Endometrial microvascular endothelial cells (primary cell): ENCODE measurements around the gene USP15. TPM values are rescaled to one million over a fixed set of nuclear protein-coding genes. Genes with fewer than 3 reads are reported as not detected.

Experiments used
- in situ Hi-C: cut with HindIII; loops from 2 replicates; pipeline ENCODE4 v1.10.0; 2017; ENCODE audit warnings: low sequenced_read_pairs, low pct_unique_long_range_greater_than_20kb; ENCODE audit errors: inconsistent ontology term
- total RNA-seq: library from RNA; depleted of rRNA; stranded (reverse); fragments of >200 nt; gene quantifications from one replicate; pipeline ENCODE4 v1.2.3, GENCODE V29; 2015; ENCODE audit errors: inconsistent ontology term

The USP15 gene
- 35.3 TPM for total RNA-seq

DNA sequence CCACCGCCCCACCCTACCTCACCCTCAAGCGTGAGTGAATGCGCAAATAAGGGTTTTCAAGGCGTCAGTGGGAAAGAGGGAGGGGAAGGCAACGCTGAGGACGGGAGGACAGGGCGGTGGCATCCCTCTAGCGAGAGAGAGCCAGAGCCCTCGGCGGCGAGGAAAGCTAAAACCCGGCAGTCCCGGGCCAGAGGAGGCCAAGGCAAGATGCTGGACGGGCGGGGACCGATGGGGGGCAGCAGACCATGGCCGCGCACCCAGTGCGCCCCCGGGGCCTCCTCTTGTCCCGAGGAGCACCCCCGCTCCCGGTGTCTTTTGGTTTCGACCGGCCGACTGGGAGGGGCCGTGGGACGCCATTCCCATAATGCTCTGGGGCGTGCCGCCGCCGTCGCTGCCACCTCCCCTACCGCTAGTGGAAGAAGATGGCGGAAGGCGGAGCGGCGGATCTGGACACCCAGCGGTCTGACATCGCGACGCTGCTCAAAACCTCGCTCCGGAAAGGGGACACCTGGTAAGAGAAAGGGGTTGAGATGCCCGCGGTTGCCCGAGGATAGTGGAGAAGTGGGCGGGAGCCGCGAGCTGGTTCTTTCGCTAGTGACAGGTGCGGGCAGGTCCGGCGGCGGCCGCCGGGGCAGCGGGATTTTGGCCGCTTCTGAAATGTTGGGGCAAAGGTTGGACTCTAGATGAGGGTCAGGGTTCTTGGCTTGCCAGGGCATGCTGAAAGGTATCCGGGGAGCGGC lies at the start of gene USP15:
Gene USP15, plus strand, starts transcription at position 412 of the 740 bp plus-strand sequence. Its CDS starts 11 bp downstream, at position 423.
- in situ Hi-C loops = no loop called here

DNA sequence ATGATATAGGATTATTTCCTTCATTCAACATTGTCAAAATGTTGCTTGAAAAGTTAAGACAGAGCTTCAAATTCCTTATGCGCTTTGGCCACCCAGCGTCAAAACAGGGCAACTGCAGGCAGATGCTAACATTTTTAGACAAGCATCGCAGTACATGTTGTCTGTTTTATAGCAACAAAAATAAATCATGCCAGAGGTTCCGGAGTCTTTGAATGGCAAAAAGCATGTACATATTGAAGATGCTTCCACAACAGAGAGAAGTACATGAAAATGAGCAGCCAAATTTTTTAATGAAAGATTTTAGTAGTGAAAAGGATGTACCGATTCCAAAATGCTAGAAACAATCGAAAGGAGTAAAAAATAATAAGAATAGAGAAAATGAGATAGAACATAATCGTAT lies 49.8 kb upstream of the USP15 start:
- in situ Hi-C loops = no loop called here

- in situ Hi-C loops = no loop called here
Measured at GRCh38 chr12:62211510-62211909, 48.7 kb upstream of the USP15 start.

DNA sequence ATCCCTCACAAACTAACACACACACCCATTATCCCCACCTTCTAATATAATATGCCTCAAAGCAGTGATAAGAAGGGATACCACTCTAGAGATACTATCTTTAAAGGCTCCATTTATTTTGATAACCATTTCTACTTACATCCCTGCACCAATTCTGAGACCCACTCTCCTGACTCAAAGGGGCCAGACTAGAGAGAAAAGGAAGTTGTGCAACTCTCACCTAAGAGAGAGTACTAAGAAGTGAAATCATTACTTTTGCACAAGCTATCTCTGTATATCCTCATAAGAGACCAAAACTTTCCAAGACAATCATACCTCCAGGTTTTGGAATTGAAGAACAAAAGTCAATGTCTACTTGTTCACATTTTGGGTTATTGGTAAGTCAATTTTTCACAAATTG lies 45.4 kb upstream of the USP15 start:
- in situ Hi-C loops = no loop called here

DNA sequence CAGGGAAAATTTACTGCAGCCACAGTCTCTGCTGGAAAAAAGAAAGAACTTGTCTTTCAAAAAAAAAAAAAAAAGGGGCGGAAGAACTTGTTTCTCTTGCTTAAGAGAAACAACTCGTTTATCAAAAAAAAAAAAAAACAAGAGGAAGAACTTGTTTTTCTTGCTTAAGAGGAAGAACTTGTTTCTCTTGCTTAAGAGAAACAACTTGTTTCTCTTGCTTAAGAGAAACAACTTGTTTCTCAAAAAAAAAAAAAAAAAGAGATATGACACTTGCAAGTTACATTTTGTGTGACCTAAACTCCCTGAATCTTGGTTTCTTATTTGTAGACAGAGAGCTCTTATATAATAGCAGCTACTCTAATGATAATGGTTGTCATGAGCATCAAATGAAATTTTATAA lies 44.7 kb upstream of the USP15 start:
- in situ Hi-C loops = no loop called here

GRCh38 chr12:62217466-62218194 lies 42.6 kb upstream of the USP15 start:
- in situ Hi-C loops = no loop called here

- in situ Hi-C loops = no loop called here
Measured at GRCh38 chr12:62221107-62221506, 39.1 kb upstream of the USP15 start.

DNA sequence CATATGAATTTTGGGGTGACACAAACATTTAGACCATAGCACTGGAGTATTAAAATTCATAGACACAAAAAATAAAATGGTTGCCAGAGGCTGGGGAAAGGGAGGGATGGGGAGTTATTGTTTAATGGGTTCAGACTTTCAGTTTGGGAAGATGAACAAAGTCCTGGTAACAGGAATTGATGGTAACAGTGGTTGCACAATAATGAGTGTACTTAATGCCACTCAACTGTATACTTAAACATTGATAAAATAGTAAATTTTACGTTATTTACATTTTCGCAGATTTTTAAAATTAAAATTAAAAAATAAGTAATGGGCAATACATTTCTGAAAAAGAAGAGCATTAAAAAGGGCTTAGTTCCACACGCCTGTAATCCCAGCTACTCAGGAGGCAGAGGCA lies 35.6 kb upstream of the USP15 start:
- in situ Hi-C loops = no loop called here

GRCh38 chr12:62227091-62227490 lies 33.1 kb upstream of the USP15 start:
- in situ Hi-C loops = no loop called here

DNA sequence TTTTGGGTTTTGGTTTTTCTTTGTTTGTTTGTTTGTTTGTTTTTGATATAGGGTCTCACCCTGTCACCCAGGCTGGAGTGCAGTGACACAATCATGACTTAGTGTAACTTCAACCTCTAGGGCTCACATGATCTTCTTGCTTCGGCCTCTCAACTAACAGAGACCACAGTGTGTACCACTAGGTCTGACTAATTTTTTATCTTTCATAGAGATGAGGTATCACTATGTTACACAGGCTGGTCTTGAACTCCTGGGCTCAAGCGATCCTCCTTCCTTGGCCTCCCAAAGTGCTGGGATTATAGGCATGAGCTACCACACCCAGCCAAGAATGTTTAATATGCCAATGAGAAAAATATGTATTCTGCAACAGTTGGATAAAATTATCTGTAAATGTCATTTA lies 29.6 kb upstream of the USP15 start:
- in situ Hi-C loops = no loop called here

- in situ Hi-C loops = no loop called here
Measured at GRCh38 chr12:62232143-62232729, 28.0 kb upstream of the USP15 start.

- in situ Hi-C loops = no loop called here
Measured at GRCh38 chr12:62233805-62234204, 26.4 kb upstream of the USP15 start.

DNA sequence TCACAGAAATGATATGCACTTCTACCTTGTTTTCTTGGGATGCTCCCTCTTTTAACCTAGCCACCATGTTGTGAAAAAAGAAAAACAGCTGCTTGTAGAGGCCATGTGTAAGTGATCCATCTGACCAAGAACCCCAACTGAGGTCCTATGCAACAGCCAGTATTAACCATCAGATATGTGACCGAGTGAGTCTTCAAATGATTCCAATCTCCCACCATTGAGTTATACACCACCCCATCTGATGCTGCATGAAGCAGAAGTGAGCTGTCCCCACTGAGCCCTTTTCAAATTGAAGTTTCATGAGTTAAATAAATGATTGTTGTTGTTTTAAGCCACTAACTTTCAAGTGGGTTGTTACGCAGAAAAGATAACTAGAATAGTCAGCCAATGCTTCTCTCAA lies 20.6 kb upstream of the USP15 start:
- in situ Hi-C loops = no loop called here

GRCh38 chr12:62247281-62248045 lies 12.7 kb upstream of the USP15 start:
- in situ Hi-C loops = no loop called here

DNA sequence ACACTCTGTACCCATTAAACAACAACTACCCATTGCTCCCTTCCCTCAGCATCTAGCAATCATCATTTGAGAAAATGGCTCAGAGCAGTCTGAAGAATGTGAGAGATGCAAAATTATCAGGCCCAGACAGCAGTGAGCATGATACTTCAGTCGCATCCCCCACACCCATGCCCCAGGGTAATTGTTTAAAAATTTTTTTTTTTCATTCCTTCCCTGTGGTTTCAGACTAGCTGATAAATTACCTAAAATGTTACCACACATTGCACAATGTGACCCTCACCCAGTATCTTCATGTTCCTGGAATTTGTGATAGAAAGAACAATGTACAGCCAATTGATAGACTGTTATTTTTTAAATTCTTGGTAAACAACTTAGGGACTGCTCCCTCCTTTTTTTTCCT lies 11.3 kb upstream of the USP15 start:
- in situ Hi-C loops = no loop called here

- in situ Hi-C loops = no loop called here
Measured at GRCh38 chr12:62249419-62249818, 10.8 kb upstream of the USP15 start.

GRCh38 chr12:62250671-62251608 lies 9.3 kb upstream of the USP15 start:
- in situ Hi-C loops = no loop called here

DNA sequence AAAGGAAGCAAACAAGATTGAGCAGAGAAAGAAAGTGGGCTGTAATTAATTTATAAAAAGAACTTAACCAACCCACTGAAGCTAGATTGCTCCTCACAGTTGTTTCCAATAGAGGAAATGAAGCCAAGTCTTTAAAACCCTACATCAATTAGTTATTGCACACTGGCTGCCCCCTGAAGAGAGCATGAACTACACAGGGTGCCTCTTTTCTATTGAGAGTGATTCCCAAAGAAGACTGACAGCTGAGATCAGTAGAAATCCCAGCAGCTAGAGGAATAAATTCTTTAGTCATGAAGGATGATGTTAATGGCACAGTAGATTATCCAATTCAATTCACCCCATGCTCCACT lies 8.6 kb upstream of the USP15 start:
- in situ Hi-C loops = no loop called here
